T-helper 2 cell (primary cell): ENCODE measurements around the gene GCAT.
"Not testable (repeated sequence)": the region's sequence is repeated elsewhere in the genome, so short reads cannot be mapped to it uniquely, and the experiment has no call there.

ENCODE experiments used
- DNase-seq, 5 experiments: peaks; one replicate each; pipeline versions ENCODE4 v3.0.0 to v3.0.0-alpha.2; 2012 to 2022

Gene GCAT

GRCh38 chr22:37782340-37783168 is 25.2 kb upstream of the GCAT start:
- no peak for DNase-seq

GRCh38 chr22:37784829-37785495 is 22.8 kb upstream of the GCAT start:
- DNase-seq: no peak

DNA sequence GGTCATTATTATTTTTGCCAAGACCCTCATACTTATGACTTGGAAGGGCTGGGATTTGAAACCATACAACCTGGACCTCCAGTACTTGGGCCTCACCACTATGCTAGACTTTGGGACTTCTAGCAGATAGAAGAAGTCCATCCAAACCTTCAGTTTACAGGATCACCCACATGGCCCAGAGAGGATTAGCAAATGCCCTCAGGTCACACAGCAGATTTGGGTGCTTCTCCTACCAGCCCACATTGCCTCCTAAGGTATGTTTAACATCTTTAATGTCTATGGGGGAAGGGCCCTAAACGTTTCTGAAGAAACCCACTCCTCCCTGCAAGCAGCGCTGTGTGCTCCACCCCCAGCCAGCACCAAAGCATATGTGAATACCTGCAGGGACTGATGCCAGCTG is 17.5 kb upstream of the GCAT start:
- no peak for DNase-seq

DNA sequence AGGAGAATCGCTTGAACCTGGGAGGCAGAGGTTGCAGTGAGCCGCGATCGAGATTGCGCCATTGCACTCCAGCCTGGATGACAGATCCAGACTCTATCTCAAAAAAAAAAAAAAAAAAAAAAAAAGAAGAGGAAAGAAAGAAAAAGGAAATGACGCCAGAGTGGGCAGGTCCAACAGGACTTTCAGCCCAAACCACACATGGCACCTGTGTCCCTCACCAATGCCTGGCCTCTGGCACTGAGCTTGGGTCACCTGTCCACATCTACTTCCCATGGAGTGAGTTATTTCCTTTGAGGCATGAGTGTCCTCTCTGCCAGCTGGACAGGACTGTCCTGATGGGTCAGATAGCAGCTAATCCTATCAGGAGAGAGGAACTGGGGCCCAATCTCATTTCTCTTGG is 15.2 kb upstream of the GCAT start:
- no peak for DNase-seq

- no peak for DNase-seq
Measured at GRCh38 chr22:37794376-37794775, 13.4 kb upstream of the GCAT start.

- DNase-seq: no peak
Measured at GRCh38 chr22:37796079-37796478, 11.7 kb upstream of the GCAT start.

GRCh38 chr22:37797259-37797658 is 10.5 kb upstream of the GCAT start:
- DNase-seq: not testable (repeated sequence)

DNA sequence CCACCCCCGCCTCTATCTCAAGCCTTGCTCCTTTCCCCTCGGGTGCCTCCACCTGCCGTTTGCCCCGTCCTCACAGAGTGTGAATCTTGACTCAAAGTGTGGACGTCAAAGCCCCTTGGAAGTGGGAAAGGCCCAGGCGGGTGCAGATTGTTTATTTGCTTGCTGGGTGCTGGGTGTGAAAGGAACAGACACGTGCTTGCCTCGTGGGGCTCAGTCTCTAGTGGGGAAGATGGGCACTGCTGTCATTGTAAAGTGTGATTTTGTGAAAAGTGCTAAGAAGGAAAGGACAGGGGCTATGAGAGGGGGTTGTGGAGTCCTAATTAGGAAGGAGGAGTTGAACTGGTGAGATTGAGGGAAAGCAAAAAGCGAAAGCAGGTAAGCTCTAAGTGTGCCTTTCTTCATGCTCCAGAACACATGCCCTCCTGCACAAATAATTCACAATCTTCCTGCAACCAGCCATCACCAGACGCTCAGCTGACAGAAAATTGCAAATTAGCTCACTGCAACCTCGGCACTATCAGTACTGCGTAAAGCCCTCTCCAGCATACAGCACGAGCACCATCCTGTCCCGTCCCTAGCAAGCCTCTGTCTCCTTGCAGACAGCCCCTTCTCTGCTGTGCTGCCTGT is 9.7 kb upstream of the GCAT start:
- DNase-seq: no peak

DNA sequence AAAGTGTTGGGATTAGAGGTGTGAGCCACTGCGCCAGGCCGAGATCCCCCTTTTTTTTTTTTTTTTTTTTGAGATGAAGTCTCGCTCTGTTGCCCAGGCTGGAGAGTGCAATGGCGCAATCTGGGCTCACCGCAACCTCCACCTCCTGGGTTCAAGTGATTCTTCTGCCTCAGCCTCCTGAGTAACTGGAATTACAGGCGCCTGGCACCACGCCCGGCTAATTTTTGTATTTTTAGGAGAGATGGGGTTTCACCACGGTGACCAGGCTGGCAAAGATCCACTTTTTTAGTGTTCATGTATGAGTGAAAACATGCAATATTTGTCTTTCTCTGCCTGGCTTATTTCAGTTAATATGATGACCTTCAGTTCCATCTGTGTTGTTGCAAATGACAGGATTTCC is 7.8 kb upstream of the GCAT start:
- DNase-seq: not testable (repeated sequence)

DNA sequence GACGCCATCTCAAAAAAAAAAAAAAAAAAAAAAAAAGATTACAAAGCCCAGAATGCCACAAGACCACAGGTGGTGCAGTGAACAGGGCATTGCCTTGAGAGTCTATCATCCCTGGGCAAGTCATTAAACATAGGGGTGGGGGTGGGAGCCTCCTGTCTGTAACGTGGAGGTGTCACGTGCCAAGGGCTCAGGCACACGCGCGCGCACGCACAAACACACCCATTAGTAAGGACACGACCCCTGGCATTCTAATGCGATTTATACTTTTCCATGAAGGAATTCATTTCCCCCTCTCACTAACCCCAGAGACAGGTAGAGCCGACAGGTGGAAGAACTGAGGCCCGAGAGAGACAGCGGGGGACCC is 5.8 kb upstream of the GCAT start:
- peak in 1 of 5 experiments; percentile 51 for DNase-seq

GRCh38 chr22:37802310-37803194 is 5.2 kb upstream of the GCAT start:
- peak in 1 of 5 experiments; percentile 59 for DNase-seq

DNA sequence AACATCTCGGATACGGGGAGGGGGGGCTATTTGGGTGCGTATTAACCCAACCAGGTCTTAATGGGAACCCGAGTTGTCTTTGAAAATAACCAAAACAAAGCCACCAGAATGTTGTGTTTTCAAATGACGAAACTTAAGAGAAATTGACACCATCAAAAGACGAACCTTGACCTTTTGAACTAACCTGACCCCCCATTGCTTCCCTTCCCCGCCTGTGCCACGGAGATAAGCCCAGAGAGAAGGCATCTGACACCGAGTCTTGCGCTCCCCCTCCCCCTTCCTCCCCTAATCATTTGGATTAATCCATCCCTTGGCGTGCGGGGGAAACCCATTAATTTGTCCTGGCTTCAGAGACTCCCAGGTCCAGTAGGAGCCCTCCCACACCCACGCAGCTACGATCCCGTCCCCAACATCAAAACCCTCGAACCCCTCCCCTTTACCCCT is 4.5 kb upstream of the GCAT start:
- no peak for DNase-seq

DNA sequence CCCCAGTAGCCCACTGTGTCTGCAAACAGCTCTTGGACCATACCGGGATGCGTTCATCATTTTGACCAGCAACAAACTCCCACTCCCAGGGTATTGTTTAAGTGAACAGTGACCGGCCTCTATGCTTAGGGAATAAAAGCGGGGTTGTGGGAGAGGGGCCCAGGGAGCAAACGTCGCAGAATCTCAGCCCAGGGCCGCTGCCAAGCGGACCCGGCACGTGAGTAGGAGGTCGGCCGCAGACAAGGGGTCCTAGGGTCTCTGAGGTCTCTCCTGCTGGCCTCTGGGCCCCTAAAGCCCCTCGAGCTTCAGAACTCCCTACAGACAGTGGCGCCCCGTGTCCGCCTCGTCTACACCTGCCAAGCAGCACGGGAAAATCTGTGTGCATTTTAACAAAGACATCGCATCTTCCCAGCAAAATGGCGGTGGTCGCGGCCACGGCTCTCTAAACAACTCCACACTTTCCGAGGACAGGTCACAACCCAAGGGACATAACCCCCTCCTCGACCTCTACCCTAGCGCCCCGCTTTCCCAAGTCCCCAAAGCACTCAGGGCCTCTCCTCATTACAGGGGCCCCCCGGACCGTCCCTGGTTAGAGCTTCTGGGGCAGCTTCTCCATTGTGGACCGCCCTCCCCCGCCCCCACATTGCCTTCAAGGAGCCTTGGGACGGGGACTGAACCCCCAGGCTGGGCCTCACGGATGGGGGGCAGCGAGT is 3.9 kb upstream of the GCAT start:
- DNase-seq: no peak

GRCh38 chr22:37804352-37804880 is 3.3 kb upstream of the GCAT start:
- DNase-seq: no peak

DNA sequence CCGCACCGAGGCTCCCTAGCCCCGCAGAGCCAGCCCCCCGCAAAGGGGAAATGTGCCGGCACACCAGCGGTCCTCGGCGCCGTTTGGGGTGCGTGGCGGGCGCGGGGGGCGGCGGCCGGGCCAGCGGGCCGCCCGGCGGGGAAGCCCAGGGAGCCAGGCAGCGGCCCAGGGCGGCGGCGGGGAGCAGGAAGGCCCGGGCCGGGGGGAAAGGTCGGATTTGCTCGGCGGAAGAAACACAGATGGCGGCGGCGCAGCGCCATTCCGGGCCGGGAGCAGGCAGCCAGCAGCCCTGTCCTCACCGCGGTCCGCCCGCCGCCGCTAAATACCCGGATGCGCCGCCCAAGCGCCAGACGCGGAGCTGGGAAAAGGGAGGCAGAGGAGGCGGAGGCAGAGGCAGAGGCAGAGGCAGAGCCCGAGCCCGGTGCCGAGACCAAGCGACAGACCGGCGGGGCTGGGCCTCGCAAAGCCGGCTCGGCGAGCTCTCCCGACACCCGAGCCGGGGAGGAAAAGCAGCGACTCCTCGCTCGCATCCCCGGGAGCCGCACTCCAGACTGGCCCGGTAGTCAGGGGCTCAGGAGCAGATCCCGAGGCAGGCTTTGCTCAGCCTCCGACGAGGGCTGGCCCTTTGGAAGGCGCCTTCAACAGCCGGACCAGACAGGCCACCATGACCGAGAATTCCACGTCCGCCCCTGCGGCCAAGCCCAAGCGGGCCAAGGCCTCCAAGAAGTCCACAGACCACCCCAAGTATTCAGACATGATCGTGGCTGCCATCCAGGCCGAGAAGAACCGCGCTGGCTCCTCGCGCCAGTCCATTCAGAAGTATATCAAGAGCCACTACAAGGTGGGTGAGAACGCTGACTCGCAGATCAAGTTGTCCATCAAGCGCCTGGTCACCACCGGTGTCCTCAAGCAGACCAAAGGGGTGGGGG is 2.6 kb upstream of the GCAT start:
- peak; percentile 38 to 84 (median 50) for DNase-seq

DNA sequence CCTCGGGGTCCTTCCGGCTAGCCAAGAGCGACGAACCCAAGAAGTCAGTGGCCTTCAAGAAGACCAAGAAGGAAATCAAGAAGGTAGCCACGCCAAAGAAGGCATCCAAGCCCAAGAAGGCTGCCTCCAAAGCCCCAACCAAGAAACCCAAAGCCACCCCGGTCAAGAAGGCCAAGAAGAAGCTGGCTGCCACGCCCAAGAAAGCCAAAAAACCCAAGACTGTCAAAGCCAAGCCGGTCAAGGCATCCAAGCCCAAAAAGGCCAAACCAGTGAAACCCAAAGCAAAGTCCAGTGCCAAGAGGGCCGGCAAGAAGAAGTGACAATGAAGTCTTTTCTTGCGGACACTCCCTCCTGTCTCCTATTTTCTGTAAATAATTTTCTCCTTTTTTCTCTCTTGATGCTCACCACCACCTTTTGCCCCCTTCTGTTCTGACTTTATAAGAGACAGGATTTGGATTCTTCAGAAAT is 1.9 kb upstream of the GCAT start:
- no peak for DNase-seq

DNA sequence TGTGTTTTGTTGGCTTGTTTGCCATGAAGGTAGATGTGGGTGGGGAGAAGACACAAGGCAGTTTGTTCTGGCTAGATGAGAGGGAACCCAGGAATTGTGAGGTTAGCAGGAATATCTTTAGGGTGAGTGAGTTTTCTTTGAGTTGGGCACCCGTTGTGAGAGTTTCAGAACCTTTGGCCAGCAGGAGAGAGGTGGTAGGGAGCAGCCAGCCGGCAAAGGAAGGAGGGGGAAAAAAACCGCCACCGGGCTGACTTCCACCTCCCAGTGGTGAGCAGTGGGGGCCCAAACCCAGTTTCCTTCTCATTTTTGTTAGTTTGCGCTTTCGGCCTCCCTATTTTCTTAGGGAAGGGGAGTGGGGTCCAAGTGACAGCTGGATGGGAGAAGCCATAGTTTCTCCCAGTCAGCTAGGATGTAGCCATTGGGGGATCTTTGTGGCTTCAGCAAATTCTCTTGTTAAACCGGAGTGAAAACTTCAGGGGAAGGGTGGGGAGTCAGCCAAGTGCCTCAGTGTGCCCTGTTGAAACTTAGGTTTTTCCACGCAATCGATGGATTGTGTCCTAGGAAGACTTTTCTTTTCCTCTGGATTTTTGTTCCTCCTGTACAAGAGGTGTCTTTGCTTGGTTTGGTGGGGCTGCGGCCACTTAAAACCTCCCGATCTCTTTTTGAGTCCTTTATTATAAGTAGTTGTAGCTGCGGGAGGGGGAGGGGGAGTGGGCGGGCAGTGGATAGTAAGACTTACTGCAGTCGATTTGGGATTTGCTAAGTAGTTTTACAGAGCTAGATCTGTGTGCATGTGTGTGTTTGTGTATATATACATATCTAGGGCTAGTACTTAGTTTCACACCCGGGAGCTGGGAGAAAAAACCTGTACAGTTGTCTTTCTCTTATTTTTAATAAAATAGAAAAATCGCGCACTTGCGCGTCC is 1.1 kb upstream of the GCAT start:
- DNase-seq: peak in 1 of 5 experiments; percentile 32

GRCh38 chr22:37808294-37808657 is 542 bp downstream of the GCAT start:
- no peak for DNase-seq

GRCh38 chr22:37809672-37810333 is 2.1 kb downstream of the GCAT start:
- no peak for DNase-seq
